HG02981 (cell line): Measurements from ENCODE around the gene TDP1.
A peak's percentile ranks its signal among the peaks of the same experiment; 100 is the strongest.

Experiments used
- ATAC-seq: cut with Tn5 transposase; IDR thresholded peaks from one replicate; pipeline ENCODE4 v1.9.1; 2021; ENCODE audit warnings: mild to moderate bottlenecking, moderate library complexity; ENCODE audit not compliant: unreplicated experiment

TDP1 gene

GRCh38 chr14:89955745-89956660 lies at the start of gene TDP1:
TSS of gene TDP1 (plus strand) at chr14:89955927. CDS start at chr14:89963115, 7,188 bp downstream.
- ATAC-seq = peak; percentile 53

DNA sequence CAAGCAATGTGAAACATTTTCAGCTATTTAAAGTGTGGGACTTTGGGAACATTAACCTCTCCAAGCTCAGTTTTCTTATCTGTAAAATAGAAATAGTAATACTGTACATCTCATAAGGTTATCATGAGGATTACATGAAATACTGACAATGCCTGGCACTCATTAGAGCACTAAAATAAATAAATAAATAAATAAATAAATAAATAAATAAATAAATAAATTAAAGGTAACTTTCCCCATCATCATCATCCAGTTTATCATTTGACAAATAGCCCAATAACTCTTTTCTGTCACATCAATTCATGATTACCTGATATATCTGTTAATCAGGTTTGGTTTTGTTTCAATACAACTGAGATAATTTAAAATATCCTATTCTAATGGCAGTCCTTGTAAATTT lies 49.7 kb upstream of the TDP1 start:
- ATAC-seq = no peak

DNA sequence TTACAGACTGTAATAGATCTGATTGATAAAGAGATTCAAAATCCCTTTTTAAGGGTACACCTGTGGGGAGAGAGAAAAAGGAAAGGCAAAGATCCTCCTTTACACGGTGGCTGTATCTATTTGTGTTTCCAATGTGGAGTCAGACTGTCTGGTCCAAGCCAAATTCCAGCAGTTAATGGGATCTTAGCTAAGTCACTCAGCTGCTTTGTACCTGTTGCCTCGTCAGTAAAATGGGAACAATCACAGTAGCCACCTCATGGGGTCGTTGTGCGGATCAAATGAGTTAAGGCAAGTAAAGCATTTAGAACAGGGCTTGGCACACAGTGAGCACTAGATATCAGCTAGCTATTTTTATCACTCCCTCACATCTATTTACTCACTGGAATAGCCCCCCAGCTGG lies 48.1 kb upstream of the TDP1 start:
- ATAC-seq = no peak

DNA sequence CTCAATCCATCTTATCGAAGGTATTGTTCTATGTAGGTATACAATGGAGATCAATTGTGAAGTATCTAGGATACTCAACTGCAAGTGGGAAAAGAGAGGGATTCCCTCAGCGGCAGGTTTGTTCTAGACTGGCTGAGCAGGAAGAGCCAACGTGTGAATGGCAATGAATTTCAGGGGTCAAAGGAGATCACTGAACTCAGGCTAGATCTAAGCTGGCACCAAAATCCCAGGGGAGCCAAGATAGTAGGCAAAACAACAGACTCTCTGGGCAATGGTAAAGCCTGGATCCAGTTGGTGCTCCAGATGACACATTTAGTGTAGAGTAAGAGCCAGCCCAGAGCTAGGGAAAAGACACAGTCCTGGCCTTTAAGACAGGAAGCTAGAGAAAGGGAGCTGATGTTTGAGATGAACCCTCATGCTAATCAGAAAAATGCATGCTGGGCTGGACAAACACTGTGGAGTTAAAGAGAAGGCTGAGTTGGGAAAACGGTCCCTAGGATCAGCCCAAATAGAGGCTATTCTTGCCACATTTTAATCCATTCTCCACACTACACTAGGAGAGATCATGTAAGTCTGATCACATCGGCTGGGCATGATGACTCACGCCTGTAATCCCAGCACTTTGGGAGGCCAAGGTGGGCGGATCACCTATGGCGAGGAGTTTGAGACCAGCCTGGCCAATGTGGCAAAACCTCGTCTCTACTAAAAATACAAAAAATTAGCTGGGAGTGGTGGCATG lies 46.8 kb upstream of the TDP1 start:
- ATAC-seq = no peak

- no peak for ATAC-seq
Observed at GRCh38 chr14:89909586-89909985, 46.1 kb upstream of the TDP1 start.

- no peak for ATAC-seq
Observed at GRCh38 chr14:89910691-89911009, 45.1 kb upstream of the TDP1 start.

DNA sequence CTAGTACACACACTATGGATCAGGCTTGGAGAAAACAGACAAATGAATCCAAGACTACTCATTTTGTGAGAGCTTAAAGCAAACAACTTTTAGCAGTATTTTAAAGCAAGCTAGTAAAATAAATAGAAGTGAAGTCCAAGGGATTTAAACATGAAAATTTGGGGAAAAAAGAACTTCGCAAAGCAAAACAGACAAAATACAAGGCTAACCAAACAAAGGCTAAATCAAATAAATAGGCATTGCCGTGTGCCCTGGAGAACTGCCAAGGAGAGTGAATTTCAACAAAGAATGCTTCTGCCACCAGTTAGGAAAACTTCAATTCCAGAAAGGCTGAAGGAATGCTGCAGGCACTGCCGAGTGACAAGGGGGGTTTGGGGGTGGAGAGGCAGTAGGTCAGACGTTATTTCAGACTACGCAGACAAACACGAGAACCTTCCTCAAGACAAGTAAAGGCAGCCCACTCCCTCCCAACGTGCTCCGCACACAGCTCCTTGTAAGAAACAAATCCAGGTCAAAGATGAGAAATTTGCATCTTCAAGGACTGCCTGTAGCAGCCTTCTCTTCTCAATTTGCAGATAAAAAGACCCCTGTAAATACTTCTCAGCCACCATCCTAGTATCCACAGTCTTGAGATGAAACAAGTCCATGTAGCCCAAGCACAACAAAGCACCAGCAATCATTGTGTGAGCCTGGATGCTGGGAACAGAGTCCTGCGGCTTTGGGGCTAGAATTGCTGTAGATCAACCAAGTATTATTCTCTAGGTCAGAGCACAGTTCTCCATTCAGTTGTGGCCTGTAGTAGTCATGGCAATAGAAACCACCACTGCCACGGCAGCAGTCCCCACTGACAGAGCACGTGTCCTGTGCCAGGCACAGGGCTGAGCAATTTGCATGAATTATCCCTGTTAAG lies 44.5 kb upstream of the TDP1 start:
- no peak for ATAC-seq

- ATAC-seq = no peak
Observed at GRCh38 chr14:89912221-89912620, 43.5 kb upstream of the TDP1 start.

GRCh38 chr14:89912667-89913211 lies 43.0 kb upstream of the TDP1 start:
- ATAC-seq = no peak

DNA sequence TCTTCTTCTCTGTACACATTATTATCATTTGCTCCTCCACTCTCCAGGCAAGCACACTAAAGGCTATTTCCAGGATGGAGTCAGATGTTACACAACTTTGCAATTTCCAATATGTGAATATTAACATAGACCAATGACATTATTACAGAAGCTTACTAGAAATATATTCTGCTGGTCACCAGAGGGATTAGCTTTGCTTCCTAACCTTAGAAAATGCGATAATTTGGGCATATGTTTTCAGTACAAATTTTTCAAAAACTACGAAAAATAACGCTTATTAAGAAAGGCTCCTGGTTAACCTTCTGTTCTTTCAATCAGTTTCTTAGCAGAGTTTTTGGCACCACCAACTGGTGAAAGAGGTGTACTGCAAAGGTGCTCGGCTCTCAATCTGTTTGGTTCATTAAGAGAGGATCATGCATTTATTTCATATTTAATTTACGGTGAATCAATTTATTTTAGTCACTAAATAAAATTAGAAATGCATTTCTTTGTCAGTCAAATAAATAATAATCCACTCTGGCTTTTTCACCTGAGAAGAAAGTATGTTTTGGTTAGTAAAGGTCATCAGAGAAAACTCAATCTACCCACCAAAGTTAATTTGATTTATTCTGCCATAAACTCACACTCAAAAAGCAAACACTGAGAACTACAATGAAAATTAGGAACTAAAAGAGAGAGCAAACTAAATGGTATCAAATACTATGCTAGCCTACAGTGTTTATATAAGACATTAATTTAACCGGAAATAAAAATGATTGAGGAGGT lies 40.4 kb upstream of the TDP1 start:
- ATAC-seq = peak; percentile 54

DNA sequence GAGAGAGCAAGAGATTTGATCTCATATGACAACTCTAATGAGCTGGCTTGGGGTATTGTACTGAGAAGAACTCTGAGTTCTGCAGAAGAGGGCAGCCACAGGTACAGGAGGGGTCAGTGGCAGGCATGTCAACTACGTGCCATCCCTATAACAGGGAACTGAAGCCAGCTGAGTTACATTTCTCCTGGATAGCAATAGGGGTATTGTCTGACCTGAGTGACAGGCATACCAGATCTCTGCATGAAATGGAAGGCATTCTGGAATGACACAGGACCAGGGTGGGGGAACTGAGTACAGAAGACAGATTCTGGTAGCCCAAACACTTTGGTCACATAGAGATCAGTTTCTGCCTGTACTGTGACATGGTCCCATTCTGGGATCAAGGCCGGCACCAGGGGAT lies 37.0 kb upstream of the TDP1 start:
- ATAC-seq = no peak

DNA sequence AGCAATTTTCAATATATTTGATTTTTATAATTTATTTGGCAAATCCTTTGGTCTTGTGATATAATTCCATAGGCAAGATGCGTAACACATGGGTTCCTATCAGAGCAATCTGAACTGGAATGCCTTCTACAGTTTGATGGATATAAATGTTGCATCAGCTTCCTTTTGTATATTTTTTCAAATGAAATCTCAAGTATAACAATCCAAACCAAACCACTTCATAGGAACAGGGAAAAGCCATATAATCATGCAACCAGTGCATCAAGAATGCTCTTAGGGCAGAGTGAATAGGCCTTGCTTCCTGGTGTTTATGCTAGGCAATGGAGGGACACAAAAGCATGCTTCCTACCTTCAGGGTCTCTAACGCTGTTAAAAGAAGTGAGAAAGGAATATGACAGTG lies 35.7 kb upstream of the TDP1 start:
- no peak for ATAC-seq

- no peak for ATAC-seq
Observed at GRCh38 chr14:89921346-89921745, 34.4 kb upstream of the TDP1 start.

- no peak for ATAC-seq
Observed at GRCh38 chr14:89922031-89922907, 33.5 kb upstream of the TDP1 start.

DNA sequence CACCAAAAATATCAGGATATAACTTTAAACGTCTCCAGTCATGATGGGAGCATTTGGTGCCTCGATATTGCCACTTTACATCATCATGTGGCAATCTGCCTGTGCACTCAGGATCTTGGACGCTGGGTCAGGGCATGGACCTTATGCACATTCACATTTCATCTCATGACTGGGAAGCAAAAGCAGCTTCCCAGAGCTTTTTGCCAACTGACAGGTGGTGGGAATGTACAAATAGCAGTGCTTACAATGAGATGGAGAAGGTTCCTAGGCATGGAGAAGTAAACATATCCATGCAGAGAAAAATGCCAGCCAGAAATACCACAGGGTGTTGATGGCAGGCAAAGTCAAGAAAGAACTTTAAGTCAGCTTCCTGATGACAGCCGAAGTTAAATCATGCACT lies 31.5 kb upstream of the TDP1 start:
- no peak for ATAC-seq

DNA sequence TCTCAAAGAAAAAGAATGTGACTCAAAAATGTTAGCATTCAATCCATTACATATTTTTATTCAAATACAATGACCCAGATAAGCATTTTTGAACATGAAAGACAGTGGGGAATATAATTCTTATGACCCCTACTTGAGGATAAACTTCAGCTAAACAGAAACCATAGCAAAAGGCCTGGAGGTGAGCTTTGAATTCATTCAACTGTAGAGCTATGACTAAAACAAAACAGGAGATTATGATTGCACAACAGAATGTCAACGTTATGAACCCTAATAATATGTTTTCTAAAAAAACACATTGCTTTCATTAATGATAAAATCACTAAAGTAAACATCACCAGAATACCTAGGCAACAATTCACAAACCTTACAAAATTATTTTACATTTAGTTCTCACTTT lies 29.0 kb upstream of the TDP1 start:
- ATAC-seq = no peak

DNA sequence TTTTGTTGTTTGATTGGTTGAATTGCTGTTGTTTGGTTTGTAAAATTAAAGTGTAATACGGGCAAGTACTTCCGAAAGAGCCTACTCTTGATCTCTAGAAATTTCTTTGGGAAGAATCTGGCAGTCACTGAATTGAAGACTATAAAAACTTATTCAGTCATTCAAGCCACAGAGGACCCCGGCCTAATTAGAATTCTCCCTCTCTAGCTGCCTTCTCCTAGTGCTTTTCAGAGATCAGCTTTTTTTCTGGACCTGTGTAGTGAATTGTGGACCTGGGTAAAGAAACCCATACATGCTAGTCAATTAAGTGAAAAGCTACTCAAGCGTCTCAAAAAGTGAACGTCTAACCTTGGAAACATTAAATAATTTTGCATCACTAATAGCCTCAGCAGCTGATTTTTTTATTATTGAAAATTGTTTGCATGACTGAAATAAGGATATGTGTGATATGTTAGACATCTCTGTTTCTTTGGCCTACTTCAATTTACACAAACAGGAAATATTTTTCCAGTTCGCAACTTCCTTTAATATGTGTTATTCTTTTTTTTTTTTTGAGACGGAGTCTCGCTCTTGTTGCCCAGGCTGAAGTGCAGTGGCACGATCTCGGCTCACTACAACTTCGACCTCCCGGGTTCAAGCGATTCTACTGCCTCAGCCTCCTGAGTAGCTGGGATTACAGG lies 28.4 kb upstream of the TDP1 start:
- ATAC-seq = no peak

GRCh38 chr14:89933002-89933401 lies 22.7 kb upstream of the TDP1 start:
- ATAC-seq = no peak
